ENCODE measurements around the gene STX8.

DNA sequence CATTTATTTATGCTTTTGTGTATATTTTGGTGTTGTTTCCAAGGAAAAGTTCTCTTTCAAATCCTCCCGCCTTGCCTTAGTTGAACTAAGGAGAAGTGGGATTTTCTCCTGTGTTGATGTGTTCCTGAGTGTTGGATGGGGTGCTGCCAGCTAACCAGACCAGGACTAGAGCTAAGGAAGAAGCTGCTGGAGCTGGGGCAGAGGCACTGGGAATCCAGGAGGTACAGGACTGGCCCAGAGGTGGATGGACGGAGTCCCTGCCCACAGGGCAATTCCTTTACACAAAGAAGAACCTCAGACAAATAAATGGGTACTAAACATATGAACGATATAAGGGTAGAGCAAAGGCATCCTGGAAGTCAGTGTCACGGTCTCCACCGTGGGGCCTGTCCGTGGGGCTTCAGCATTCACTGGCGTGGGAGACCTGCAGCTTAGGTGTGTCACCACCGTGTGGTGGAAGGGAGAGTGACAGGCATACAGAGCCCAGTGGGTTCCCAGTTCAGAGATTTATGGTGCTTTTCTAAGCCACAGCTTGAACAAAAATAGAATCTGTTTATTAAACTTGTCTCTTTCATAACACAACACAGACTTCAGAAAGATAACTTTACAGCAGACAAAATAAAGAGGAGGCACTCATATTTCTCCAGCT is 283.6 kb downstream of the STX8 start:
- TF ChIP-seq, protein P1, sequence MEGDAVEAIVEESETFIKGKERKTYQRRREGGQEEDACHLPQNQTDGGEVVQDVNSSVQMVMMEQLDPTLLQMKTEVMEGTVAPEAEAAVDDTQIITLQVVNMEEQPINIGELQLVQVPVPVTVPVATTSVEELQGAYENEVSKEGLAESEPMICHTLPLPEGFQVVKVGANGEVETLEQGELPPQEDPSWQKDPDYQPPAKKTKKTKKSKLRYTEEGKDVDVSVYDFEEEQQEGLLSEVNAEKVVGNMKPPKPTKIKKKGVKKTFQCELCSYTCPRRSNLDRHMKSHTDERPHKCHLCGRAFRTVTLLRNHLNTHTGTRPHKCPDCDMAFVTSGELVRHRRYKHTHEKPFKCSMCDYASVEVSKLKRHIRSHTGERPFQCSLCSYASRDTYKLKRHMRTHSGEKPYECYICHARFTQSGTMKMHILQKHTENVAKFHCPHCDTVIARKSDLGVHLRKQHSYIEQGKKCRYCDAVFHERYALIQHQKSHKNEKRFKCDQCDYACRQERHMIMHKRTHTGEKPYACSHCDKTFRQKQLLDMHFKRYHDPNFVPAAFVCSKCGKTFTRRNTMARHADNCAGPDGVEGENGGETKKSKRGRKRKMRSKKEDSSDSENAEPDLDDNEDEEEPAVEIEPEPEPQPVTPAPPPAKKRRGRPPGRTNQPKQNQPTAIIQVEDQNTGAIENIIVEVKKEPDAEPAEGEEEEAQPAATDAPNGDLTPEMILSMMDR (IDR thresholded peaks at IDR 0.05): peak; percentile 80
- no peak for TF ChIP-seq ZFX (IDR thresholded peaks at IDR 0.05; ENCODE audit: borderline replicate concordance)

Measured in 22Rv1 (cell line).